Measurements from ENCODE around the gene AKAP9.

- no peak for TF ChIP-seq CTCF (conservative IDR thresholded peaks at IDR 0.05; ENCODE audit: low read depth, low read length)
- TF ChIP-seq EZH2 (IDR thresholded peaks at IDR 0.05; ENCODE audit: borderline replicate concordance, low read depth, low read length, poor library complexity, severe bottlenecking) = no peak
These were observed 84.6 kb downstream of the AKAP9 start for GRCh38 chr7:92025260-92025659.

Measured in A673 (cell line).